HG03558 (cell line): ENCODE data around the gene SPOPL.
"Not testable (repeated sequence)": the region's sequence is repeated elsewhere in the genome, so short reads cannot be mapped to it uniquely, and the experiment has no call there.

ENCODE experiments used
- ATAC-seq: cut with Tn5 transposase; IDR thresholded peaks from one replicate; pipeline ENCODE4 v1.9.1; 2021; ENCODE audit warnings: moderate number of reproducible peaks; ENCODE audit not compliant: unreplicated experiment; ENCODE audit errors: extremely low read depth

The SPOPL gene

DNA sequence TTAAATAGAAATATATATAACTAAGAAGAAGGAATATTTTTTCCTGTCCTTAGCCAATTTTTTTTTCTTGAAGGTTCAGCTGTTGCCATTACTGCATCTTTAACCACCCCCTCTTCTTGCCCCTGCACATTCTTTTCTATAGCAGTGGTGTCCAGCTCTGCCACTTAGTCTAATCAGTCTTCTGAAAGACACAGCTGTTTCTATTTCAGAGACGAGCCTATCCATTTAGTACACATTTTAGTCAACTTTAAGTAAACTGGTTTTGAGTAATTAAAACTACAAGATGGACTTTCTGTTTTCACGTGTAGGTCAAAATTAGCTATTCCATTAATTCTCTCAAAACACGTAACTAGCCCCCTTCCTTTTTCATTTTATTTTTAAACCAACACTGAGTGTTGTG lies 21.0 kb downstream of the SPOPL start:
- peak; percentile 79 for ATAC-seq

DNA sequence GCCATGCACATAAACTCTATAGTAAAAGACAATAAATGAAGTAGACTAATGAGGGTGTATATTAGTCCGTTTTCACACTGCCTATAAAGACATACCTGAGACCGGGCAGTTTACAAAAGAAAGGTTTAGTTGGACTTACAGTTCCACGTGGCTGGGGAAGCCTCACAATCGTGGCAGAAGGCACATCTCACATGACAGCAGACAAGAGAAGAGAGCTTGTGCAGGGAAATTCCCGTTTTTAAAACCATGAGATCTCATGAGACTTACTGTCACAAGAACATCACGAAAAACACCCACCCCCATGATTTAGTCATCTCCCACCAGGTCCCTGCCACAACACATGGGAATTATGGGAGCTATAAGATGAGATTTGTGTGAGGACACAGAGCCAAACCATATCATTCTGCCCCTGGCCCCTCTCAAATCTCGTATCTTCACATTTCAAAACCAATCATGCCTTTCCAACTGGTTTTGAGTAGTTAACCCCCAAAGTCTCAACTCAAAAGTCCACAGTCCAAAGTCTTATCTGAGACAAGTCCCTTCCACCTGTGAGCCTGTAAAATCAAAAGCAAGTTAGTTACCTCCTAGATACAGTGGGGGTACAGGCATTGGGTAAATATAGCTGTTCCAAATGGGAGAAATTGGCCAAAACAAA lies 21.6 kb downstream of the SPOPL start:
- peak; percentile 22 for ATAC-seq

DNA sequence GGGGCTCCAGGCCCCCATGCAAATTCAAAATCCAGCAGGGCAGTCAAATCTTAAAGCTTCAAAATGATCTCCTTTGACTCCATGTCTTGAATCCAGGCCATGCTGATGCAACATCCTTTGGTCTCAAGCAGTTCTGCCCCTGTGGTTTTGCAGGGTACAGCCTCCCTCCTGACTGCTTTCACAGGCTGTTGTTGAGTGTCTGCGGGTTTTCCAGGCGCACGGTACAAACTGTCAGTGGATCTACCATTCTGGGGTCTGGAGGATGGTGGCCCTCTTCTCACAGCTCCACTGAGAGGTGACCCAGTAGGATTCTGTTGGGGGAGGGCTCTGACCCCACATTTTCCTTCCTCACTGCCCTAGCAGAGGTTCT lies 22.1 kb downstream of the SPOPL start:
- ATAC-seq = not testable (repeated sequence)

DNA sequence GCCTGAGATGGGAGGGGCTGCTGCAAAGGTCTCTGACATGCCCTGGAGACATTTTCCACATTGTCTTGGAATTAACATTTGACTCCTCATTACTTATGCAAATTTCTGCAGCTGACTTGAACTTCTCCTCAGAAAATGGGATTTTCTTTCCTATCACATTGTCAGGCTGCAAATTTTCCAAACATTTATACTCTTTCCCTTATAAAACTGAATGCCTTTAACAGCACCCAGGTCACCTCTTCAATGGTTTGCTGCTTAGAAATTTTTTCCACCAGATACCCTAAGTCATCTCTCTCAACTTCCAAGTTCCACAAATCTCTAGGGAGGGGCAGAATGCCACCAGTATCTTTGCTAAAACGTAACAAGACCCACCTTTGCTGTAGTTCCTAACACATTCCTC lies 22.8 kb downstream of the SPOPL start:
- ATAC-seq = not testable (repeated sequence)

DNA sequence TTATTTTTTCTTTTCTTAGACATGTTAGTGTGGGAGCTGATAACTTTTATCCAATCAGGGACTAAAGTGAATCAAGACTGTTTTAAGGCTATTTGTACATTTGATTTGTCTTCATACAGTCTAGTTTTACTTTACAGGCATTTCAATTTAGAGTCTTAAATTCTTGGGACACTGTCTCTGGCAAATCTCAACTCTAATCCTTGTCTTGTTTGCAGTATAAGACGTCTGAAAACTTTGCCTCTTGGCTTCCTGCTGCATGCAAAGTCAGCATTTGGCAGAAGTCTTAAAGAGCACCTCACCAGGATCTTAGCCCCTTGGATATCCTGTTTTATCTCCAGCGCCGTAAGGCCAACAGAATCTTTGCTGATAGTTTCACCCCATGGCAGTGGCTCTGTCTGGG lies 30.3 kb downstream of the SPOPL start:
- ATAC-seq = no peak

DNA sequence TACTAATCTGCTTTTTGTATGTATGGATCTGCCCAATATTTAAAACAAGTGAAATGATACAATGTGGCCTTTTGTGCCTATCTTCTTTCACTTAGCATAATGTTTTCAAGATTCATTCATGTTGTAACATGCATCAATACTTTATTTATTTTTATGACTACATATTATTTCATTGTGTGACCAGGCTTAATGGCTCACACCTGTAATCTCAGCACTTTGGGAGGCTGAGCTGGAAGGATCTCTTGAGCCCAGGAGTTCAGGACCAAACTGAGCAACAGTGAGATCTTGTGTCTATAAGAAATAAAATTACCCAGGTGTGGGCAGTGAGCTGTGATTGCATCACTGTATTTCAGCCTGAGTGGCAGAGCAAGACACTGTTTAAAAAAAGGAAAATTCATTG lies 33.2 kb downstream of the SPOPL start:
- ATAC-seq = no peak

DNA sequence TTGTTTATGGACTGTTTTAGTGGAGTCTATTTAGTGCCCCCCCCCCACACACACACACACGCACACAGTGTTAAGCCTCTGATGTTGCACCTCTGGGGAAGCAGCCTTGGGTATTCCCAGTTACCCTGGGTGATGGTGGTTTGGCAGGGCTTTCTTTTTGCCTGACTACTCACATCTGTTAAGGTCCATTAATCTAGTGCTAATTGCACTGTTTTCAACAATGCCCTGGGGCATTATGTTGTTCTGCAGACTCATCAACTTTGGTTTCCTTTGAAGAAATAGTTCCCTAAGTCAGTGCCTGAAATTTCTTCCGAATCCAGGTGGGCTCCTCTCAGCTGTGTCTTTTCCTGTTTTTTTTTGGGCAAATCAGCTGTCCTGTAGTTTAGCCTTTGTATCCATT lies 34.7 kb downstream of the SPOPL start:
- ATAC-seq = no peak

DNA sequence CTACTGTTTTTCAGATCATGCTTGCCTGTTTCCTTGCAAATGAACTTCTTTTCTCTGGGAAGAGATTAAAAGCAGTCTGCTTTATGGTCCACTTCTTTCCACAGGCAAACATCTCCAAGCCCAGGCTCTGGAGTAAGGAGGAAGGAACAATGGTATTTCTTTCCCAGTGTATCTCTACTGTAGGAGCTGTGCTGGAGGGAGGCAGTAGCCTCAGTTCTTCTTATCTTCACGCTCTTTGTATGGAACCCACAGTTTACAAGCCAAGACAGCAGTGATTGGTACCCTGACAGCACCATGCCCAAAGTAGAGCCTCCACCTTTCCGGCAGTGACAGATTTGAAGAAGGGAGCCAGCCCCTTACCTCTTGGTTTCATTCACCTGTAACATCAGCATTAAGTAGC lies 35.2 kb downstream of the SPOPL start:
- no peak for ATAC-seq

DNA sequence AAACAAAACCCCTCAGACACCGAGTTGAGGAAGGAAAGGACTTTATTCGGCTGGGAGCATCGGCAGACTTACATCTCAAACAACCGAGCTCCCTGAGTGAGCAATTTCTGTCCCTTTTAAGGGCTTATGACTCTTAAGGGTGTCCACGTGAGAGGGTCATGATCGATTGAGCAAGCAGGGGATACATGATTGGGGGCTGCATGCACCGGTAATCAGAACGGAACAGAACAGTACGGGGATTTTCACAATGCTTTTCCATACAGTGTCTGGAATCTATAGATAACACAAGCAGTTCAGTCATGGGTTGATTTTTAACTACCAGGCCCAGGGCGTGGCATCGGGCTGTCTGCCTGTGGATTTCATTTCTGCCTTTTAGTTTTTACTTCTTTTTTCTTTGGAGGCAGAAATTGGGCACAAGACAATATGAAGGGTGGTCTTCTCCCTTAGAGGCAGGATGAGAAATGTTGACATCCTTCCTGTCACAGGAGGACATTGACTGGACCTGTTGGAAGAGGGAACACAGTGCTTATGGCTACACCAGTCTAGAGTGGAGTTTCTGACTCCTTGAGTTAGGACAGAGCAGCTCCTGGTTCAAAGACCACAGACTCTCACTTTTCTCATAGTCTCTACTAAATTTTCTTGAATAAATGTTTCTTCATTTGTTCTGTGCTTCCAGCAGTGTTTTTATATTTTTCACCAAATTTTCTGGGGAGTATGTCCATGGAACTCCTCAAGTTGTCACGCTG lies 35.8 kb downstream of the SPOPL start:
- ATAC-seq = no peak

DNA sequence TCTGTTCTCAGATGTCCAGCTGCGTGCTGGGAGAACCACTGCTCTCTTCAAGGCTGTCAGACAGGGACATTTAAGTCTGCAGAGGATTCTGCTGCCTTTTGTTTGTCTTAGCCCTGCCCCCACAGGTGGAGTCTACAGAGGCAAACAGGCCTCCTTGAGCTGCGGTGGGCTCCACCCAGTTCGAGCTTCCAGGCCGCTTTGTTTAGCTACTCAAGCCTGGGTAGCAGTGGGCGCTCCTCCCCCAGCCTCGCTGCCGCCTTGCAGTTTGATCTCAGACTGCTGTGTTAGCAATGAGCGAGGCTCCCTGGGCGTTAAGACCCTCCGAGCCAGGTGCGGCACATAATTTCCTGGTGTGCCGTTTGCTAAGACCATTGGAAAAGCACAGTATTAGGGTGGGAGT lies 42.6 kb downstream of the SPOPL start:
- ATAC-seq = not testable (repeated sequence)

DNA sequence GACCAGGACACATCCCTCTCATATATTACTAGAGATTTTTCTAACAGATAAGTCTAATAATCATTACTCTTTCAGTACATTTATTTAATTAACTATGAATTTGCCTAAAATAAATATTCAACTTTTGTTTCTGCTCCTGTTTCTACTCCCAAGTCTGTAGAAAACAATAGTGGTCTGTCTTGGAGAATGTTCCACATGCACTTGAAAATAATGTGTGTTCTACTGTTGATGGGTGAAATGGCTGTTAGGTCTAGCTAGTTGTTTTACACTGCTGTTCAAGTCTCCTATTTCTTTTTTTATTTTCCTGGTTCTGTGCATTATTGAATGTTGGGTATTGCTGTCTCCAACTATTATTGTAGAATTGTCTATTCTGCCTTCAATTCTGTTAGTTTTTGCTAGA lies 47.2 kb downstream of the SPOPL start:
- no peak for ATAC-seq

DNA sequence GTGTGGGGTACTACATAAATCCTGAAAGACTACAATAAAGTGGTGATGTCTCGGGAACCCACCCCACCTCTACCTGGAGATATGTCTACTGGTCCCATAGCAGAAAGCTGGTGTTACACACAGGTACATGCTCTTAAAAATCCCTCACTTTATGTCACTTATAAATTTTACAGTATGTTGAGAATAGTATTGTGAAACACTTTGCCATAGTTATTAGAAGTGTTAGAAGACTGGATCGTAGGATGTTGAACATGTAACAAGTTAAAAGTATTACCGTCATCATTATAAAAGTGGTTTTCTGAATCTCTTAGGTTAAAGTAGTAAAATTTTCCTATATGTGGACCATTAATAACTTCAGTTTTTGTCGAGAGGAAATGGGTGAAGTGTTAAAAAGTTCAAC lies 48.6 kb downstream of the SPOPL start:
- ATAC-seq = no peak

DNA sequence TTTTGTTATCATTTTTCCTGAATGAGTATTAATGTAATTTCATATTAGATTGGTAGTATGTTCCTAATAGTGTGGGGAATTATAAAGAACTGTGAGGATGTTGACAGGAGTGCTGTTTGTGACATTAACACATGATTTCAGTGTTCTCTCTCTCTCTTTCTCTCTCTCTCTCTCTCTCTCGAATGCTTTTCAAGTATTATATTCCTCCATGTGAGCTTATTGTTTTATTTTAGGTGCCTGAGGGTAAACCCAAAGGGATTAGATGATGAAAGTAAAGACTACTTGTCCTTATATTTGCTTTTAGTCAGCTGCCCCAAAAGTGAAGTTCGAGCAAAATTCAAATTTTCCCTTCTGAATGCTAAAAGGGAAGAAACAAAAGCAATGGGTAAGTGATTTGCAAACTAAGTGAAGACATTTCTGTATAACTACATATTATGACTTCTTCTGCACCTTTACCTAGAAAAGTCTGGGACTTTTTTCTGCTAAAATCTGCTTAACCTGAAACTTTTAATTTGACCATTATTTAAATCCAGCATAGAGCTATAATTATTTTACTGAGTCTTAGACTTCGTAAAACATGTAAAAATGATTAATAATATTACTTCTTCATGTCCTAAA lies 49.2 kb downstream of the SPOPL start:
- no peak for ATAC-seq

DNA sequence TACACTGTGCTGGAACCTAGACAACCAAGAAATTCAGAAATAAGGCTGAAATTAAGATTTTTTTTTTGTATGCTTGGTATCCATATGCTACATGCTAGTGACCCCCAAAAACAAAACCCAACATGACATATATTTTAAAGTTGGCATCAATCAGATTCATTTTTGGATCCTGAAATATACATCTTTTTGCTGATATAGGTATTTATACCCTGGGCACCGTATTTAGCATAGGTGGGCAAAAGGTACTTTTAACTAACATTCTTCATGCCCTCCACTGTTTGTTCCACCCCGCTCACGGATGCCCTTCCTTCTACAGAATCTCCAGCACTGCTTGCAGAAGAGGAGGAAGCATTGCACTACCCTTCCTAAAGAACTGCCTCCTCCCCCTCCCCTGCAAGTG lies 52.6 kb downstream of the SPOPL start:
- no peak for ATAC-seq

DNA sequence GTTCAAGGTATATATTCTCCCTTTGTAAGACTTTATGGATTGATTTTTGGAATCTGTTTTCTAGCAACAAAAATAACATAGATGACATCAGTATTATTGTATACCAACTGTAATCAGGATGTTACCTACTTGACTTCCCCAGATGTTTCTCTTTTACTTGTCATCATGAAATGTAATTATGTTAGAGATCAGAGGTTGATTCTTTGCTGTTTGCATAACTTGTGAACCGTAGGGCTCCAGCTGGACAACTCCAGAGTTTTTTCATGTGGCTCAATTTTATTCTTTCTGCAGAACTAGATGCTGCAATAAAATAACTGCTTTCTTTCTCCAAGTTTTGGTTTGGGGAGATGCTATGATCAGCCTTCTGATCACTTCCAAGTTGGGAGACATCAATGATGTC lies 58.1 kb downstream of the SPOPL start:
- ATAC-seq = no peak

DNA sequence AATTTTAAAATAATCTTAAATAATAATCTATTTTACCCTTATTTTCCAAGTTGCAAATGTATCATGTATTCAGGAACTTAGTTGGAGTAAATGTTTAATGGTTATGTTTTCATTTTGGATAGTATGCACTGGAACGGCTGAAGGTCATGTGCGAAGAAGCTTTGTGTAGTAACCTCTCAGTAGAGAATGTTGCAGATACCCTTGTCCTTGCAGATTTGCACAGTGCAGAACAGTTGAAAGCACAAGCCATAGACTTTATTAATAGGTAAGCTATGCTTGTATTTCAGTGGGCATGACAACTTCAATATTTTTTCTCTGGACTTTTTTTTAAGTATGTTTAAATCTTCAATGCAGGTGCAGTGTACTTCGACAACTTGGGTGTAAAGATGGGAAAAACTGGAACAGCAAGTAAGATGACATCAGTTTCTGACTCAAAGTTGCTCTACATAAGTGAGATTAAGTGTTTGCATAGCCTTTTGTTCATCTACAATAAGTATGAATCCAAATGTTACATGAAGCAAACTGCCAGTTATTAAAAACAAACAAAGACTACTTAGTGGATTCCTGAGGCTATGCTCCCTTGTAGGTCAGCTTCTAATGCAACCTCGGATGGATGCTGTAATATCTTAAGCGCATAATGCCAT lies 63.1 kb downstream of the SPOPL start:
- ATAC-seq = no peak

DNA sequence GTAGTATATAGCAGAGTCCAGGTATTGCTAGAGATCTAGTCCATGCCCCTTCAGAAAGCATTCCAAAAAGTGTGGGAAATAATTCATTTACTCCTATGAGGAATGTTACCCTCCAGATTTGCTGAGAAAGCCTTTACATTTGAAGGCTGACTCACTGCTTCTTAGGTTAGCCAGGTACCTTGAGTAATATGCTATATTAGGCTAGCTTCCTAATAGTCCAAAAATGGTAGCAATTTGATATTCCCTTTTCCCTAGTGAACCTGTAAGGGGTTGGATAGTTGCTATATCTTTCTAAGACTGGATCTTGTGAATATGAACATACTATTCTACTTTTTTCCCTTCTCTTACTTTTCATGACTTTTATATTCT lies 63.6 kb downstream of the SPOPL start:
- no peak for ATAC-seq

DNA sequence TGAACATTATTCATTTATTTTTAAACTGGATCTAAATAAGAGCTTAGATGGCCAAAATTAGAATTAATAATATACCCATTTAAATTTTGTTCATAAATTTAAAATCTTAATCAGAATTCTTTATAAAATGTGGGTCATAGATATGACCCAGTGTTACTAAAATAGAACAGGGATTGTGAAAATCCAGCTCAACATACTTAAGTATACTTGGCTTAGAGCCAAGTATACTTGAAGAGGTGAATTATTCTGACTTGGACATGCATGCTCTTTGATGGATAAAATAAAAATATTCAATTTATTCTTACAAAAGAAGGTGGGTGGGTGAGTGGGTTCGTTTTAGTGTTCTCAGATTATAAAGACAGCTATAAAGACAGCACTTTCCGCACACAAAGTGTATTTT lies 70.7 kb downstream of the SPOPL start:
- no peak for ATAC-seq

DNA sequence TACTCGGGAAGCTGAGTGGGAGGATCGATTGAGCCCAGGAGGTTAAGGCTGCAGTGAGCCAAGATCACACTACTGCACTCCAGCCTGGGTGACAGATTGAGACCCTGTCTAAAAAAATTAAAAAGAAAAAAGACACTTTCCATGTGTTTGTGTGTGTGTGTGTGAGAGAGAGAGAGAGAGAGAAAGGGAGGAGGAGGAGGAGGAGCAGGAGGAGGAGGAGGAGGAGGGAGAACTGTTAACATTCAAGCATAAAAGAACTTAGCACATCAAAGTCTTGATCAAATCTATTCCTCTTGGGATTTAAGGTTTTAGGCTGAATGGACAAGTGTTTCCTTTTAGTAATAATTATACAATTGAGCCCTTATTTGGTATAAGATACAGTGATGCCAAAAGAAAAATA lies 75.5 kb downstream of the SPOPL start:
- ATAC-seq = no peak

DNA sequence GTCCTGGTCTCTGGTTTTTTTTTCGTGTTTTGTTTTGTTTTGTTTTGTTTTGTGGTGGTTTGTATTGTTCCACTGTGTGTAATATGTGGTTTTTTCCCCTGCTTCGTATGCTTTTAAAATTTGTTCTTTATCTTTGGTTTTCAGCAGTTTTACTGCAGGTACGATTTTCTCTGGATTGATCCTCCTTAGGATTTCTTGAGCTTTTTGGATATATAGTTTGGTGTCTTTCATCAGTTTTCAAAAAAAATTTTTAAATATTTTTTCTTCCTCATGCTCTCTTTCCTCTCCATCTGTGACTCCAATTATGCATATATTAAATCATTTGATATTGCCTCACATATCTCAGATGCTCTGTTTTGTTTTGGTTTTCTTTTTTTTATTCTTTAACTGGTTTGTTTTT lies 78.0 kb downstream of the SPOPL start:
- no peak for ATAC-seq

DNA sequence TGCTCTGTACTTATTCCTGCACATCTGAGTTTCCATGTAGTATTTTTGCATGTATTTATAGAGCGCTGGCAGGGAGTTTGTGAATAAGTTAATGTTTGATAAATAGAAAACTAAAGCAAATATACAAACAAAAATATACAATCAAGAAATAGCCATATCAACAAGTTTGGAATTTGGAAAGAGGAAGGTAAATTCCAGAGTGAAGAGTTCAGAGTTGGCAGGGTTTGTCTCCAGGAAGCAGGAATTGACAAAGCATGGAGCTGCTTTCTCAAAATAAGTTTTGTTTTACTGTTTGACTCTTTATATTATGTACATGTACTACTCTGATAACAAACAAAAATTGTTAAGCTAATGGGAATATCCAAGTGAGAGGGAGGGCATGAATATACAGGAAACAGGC lies 80.3 kb downstream of the SPOPL start:
- ATAC-seq = no peak
